GM20000 (cell line): ENCODE measurements around the gene PPM1B.
"Not testable (repeated sequence)": the region's sequence is repeated elsewhere in the genome, so short reads cannot be mapped to it uniquely, and the experiment has no call there.

Experiments
- DNase-seq: peaks from one replicate; pipeline ENCODE4 v3.0.0; 2012; ENCODE audit warnings: low spot score
- TF ChIP-seq, protein P1 (sequence below): IDR thresholded peaks from 2 replicates; pipeline ENCODE4 v1.5.1; 2012; ENCODE audit warnings: mild to moderate bottlenecking, control low read depth; ENCODE audit errors: extremely low read depth, missing control alignments

The PPM1B gene

DNA sequence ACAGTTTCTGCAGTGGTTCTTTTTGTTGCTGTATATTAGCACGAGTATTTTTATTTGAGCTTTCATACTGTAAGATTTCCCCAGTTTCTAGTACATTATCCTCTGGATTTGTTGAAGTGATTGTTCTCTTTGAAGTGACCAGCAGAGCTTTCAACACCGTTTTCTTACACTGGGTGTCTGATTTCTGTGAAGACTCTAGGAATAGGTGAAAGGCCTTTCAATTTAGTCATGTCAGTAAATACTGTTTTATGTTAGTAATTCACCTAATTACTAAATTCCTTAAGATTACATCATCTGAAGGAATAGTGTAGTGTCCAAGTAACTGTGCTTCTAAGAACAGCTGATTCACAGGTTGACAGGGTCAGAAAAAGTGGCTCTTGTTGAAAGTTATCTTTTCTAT lies 2.3 kb downstream of the PPM1B start:
- TF ChIP-seq, protein P1, sequence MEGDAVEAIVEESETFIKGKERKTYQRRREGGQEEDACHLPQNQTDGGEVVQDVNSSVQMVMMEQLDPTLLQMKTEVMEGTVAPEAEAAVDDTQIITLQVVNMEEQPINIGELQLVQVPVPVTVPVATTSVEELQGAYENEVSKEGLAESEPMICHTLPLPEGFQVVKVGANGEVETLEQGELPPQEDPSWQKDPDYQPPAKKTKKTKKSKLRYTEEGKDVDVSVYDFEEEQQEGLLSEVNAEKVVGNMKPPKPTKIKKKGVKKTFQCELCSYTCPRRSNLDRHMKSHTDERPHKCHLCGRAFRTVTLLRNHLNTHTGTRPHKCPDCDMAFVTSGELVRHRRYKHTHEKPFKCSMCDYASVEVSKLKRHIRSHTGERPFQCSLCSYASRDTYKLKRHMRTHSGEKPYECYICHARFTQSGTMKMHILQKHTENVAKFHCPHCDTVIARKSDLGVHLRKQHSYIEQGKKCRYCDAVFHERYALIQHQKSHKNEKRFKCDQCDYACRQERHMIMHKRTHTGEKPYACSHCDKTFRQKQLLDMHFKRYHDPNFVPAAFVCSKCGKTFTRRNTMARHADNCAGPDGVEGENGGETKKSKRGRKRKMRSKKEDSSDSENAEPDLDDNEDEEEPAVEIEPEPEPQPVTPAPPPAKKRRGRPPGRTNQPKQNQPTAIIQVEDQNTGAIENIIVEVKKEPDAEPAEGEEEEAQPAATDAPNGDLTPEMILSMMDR = no peak
- DNase-seq = no peak

DNA sequence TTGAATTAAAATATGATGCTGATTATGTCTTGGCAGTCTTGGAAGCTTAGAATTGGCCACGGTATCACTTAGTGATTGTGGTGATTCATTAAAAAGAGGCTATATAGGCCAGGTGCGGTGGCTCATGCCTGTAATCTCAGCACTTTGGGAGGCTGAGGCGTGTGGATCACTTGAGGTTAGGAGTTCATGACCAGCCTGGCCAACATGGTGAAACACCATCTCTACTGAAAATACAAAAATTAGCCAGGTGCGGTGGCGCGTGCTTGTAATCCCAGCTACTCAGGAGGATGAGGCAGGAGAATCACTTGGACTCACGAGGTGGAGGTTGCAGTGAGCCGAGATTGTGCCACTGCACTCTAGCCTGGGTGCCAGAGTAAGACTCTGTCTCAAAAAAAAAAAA lies 2.8 kb downstream of the PPM1B start:
- not testable (repeated sequence) for DNase-seq

DNA sequence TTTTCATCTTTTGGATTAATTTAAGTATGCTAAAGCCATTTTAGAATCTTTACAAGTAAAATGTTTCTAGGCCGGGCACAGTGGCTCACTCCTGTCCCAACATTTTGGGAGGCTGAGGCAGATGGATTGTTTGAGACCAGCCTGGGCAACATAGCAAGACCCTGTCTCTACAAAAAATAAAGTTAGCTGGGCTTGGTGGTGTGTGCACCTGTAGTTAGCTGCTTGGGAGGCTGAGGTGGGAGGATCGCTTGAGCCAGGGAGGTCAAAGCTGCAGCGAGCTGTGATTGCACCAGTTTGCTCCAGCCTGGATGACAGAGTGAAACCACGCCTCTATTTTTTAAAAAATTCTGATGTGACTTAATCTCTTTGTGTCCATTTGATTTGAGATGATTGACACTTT lies 3.9 kb downstream of the PPM1B start:
- TF ChIP-seq, protein P1 = no peak
- no peak for DNase-seq

DNA sequence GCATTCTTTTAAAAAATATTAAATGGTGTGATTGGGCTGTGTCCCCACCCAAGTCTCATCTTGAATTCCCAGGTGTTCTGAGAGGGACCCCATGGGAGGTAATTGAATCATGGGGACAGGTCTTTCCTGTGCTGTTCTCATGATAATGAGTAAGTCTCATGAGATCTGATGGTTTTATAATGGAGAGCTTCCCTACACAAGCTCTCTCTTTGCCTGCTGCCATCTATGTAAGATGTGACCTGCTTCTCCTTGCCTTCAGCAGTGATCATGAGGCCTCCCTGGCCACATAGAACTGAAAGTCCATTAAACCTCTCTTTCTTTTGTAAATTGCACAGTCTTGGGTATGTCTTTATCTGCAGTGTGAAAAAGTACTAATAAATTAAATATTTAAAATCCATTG lies 10.3 kb downstream of the PPM1B start:
- DNase-seq = no peak
- TF ChIP-seq, protein P1 = no peak

DNA sequence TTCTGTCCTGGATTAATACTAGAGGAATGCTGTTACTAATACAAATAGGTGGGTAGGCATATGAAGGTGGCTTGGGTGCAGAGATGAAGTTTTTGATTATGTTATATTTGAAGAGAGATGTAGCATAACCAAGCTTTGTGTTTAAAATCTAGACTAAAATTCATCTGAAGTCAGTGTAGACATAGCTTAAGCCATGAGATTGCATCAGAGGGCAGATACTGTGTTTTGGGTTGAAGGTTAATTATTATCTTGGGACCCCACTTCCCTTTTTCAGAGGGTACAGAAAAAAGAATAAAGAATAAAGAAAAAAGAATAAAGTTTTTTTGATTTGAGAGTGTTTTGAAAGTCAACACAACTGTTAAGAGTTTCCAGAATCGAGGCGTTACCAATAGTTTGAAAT lies 13.0 kb downstream of the PPM1B start:
- no peak for DNase-seq

DNA sequence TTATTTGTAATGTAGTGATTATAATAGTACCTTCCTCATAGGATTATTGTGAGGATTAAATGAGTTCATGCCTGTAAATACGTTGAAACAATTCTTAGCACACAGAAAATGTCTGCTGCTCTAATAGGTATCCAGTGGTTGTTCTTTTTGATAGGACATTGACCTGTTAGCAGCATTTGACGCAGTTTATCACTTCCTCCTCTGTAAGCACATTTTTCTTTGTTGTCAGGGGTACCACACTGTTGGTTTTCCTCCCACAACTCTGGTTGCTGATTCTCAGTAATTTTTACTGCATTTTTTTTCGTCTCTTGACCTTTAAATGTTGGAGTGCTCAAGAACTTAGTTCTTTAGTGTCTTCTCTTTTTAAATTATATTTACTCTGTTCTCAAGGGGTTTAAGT lies 15.4 kb downstream of the PPM1B start:
- TF ChIP-seq, protein P1 = no peak
- no peak for DNase-seq

More for the DNA sequence above, 13.0 kb downstream of the PPM1B start:
- TF ChIP-seq, protein P1 = no peak

DNA sequence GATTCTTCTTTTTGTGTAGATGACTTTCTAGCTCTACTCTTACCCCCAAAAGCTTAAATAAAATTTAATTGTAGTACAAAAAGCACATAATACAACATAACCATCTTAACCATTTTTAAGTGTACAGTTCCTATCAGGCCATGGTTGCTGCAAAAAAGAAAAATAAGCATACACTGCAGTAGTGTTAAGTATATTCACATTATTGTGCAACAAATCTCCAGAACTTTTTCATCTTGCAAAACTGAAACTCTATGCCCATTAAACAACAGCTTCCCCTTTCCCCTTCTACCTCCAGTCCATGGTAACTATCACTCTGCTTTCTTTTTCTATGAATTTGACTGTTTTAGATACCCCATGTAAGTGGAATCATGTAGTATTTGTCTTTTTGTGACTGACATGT lies 18.1 kb downstream of the PPM1B start:
- DNase-seq = no peak
- TF ChIP-seq, protein P1 = no peak

DNA sequence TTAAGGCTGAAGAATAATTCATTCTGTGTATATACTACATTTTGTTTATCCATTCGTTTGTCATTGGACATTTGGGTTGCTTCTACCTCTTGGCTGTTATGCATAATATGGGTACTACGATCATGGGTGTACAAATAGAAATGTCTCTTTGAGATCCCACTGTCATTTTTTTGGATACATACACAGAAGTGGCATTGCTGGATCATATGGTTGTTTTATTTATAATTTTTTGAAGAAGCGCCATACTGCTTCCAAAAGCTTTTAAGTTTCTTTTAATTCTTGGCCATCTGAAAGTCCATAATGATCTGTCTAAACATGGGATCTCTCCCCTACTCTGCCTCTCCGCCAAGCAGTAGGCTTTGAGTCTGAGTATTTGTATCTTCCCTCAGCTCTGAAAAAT lies 18.6 kb downstream of the PPM1B start:
- no peak for DNase-seq
- TF ChIP-seq, protein P1 = no peak
